Neural cell (in vitro differentiated cells): ENCODE results near the gene PRKCE. TPM values are rescaled to one million over a fixed set of nuclear protein-coding genes. Genes with fewer than 3 reads are reported as not detected.

ENCODE experiments used
- H2AFZ ChIP-seq: fragments of 200-600, 300-800 bp; sonication (generic), shearing (Covaris generic); 2 replicates; pipeline ENCODE4 v1.6.0; 2014; ENCODE audit warnings: low read depth, mild to moderate bottlenecking, antibody characterized with exemption, low read length, moderate library complexity
- H3F3A ChIP-seq: fragments of 200-600 bp; shearing (Covaris generic); 2 replicates; pipeline ENCODE4 v1.6.1; 2016; ENCODE audit warnings: mild to moderate bottlenecking, moderate library complexity, mixed read lengths, antibody characterized with exemption, low read length; ENCODE audit not compliant: insufficient read depth, poor library complexity, severe bottlenecking
- H3K27ac ChIP-seq: fragments of 200-600, 300-800 bp; sonication (generic), shearing (Covaris generic); 2 replicates; pipeline ENCODE4 v1.5.1; 2014; ENCODE audit warnings: mild to moderate bottlenecking, low read length, moderate library complexity
- H3K27me3 ChIP-seq: fragments of 300-800, 200-600 bp; sonication (generic), shearing (Covaris generic); 2 replicates; pipeline ENCODE4 v1.6.0; 2014; ENCODE audit warnings: mild to moderate bottlenecking, low read depth, low read length, moderate library complexity; ENCODE audit not compliant: insufficient read depth
- H3K36me3 ChIP-seq: fragments of 300-800, 200-600 bp; sonication (generic), shearing (Covaris generic); 2 replicates; pipeline ENCODE4 v1.5.1; 2014; ENCODE audit warnings: mild to moderate bottlenecking, antibody characterized with exemption, low read length, moderate library complexity; ENCODE audit not compliant: insufficient read depth
- H3K4me2 ChIP-seq: fragments of 300-800, 200-600 bp; sonication (generic), shearing (Covaris generic); 2 replicates; pipeline ENCODE4 v1.6.0; 2014; ENCODE audit warnings: mild to moderate bottlenecking, low read length
- H3K4me3 ChIP-seq: fragments of 300-800, 200-600 bp; sonication (generic), shearing (Covaris generic); 2 replicates; pipeline ENCODE4 v1.5.1; 2014; ENCODE audit warnings: mild to moderate bottlenecking, low read length, moderate library complexity
- H3K79me2 ChIP-seq: fragments of 200-600 bp; shearing (Covaris generic); replicated peaks from 2 replicates; pipeline ENCODE4 v1.6.0; 2014; ENCODE audit warnings: mild to moderate bottlenecking, low read length, moderate library complexity; ENCODE audit not compliant: insufficient read depth
- H3K9ac ChIP-seq: fragments of 300-800, 200-600 bp; sonication (generic), shearing (Covaris generic); 2 replicates; pipeline ENCODE4 v1.6.1; 2016; ENCODE audit warnings: mild to moderate bottlenecking, low read length, mixed read lengths
- H3K9me2 ChIP-seq: fragments of 200-600 bp; shearing (Covaris generic); 2 replicates; pipeline ENCODE4 v1.6.1; 2016; ENCODE audit warnings: mild to moderate bottlenecking, low read length, mixed read lengths; ENCODE audit not compliant: insufficient read depth
- H3K9me3 ChIP-seq: fragments of 200-600, 300-800 bp; sonication (generic), shearing (Covaris generic); 2 replicates; pipeline ENCODE4 v1.6.1; 2016; ENCODE audit warnings: mild to moderate bottlenecking, mixed run types, low read length, moderate library complexity, mixed read lengths
- H4K20me1 ChIP-seq: fragments of 200-600 bp; shearing (Covaris generic); 2 replicates; pipeline ENCODE4 v1.6.1; 2016; ENCODE audit warnings: mild to moderate bottlenecking, mixed run types; ENCODE audit not compliant: insufficient read depth
- CTCF ChIP-seq: fragments of 450-650 bp; IDR thresholded peaks from 2 replicates; pipeline ENCODE4 v1.5.1; 2014; ENCODE audit warnings: antibody characterized with exemption, mild to moderate bottlenecking, moderate library complexity; ENCODE audit not compliant: poor library complexity, severe bottlenecking
- EP300 ChIP-seq: fragments of 450-650 bp; conservative IDR thresholded peaks from 2 replicates; pipeline ENCODE4 v1.6.1; 2014; ENCODE audit warnings: antibody characterized with exemption, mild to moderate bottlenecking, moderate library complexity; ENCODE audit not compliant: poor library complexity, severe bottlenecking
- EZH2 ChIP-seq: fragments of 200-600, 300-800 bp; shearing (Covaris generic), sonication (generic); IDR thresholded peaks from 2 replicates; pipeline ENCODE4 v1.6.1; 2014; ENCODE audit warnings: antibody characterized with exemption, low read length, borderline replicate concordance, mild to moderate bottlenecking; ENCODE audit not compliant: insufficient read depth, poor library complexity, severe bottlenecking
- MXI1 ChIP-seq: fragments of 450-650 bp; conservative IDR thresholded peaks from 2 replicates; pipeline ENCODE4 v1.6.1; 2014; ENCODE audit warnings: antibody characterized with exemption, mild to moderate bottlenecking; ENCODE audit not compliant: poor library complexity, severe bottlenecking
- POLR2AphosphoS5 ChIP-seq: IDR thresholded peaks from 2 replicates; pipeline ENCODE4 v1.6.1; 2012
- RAD21 ChIP-seq: fragments of 450-650 bp; conservative IDR thresholded peaks from 2 replicates; pipeline ENCODE4 v1.6.1; 2014; ENCODE audit warnings: antibody characterized with exemption, mild to moderate bottlenecking, moderate library complexity
- SMC3 ChIP-seq: fragments of 450-650 bp; conservative IDR thresholded peaks from 2 replicates; pipeline ENCODE4 v1.6.1; 2014; ENCODE audit warnings: antibody characterized with exemption, mild to moderate bottlenecking, moderate library complexity; ENCODE audit not compliant: poor library complexity
- TAF1 ChIP-seq: IDR thresholded peaks from 2 replicates; pipeline ENCODE4 v1.6.1; 2012; ENCODE audit warnings: low read depth
- polyA plus RNA-seq: library from polyadenylated mRNA; depleted of rRNA; stranded (reverse); fragments of >200 nt; gene quantifications from 2 replicates; pipeline ENCODE4 v1.2.3, GENCODE V29; 2014
- TF ChIP-seq, protein P1 (sequence below): IDR thresholded peaks from 2 replicates; pipeline ENCODE4 v1.6.1; 2012; ENCODE audit warnings: borderline replicate concordance

Gene PRKCE
- polyA plus RNA-seq, 1 donor from 2014 or later = 5.4 TPM

GRCh38 chr2:45895241-45895861 lies 243.9 kb downstream of the PRKCE start:
- no peaks in the 10 kb centered on the region for H3K27me3 ChIP-seq
- H3K9ac ChIP-seq = no peak overlapping the region
- H4K20me1 ChIP-seq = no peaks in the 10 kb centered on the region
- no peaks in the 10 kb centered on the region for H3K9me2 ChIP-seq
- no peaks in the 10 kb centered on the region for H3K79me2 ChIP-seq
- H3K4me3 ChIP-seq = no peak overlapping the region
- H3F3A ChIP-seq = no peaks in the 10 kb centered on the region
- H3K4me2 ChIP-seq = no peak overlapping the region
- H3K36me3 ChIP-seq = no peaks in the 10 kb centered on the region
- H3K27ac ChIP-seq = no peak overlapping the region
- H3K9me3 ChIP-seq = no peaks in the 10 kb centered on the region
- no peak overlapping the region for H2AFZ ChIP-seq
- TF ChIP-seq EZH2 (no peak), TAF1 (no peak), SMC3 (no peak), POLR2AphosphoS5 (no peak), CTCF (no peak), RAD21 (no peak), EP300 (no peak), MXI1 (no peak)
- TF ChIP-seq, protein P1, sequence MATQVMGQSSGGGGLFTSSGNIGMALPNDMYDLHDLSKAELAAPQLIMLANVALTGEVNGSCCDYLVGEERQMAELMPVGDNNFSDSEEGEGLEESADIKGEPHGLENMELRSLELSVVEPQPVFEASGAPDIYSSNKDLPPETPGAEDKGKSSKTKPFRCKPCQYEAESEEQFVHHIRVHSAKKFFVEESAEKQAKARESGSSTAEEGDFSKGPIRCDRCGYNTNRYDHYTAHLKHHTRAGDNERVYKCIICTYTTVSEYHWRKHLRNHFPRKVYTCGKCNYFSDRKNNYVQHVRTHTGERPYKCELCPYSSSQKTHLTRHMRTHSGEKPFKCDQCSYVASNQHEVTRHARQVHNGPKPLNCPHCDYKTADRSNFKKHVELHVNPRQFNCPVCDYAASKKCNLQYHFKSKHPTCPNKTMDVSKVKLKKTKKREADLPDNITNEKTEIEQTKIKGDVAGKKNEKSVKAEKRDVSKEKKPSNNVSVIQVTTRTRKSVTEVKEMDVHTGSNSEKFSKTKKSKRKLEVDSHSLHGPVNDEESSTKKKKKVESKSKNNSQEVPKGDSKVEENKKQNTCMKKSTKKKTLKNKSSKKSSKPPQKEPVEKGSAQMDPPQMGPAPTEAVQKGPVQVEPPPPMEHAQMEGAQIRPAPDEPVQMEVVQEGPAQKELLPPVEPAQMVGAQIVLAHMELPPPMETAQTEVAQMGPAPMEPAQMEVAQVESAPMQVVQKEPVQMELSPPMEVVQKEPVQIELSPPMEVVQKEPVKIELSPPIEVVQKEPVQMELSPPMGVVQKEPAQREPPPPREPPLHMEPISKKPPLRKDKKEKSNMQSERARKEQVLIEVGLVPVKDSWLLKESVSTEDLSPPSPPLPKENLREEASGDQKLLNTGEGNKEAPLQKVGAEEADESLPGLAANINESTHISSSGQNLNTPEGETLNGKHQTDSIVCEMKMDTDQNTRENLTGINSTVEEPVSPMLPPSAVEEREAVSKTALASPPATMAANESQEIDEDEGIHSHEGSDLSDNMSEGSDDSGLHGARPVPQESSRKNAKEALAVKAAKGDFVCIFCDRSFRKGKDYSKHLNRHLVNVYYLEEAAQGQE = no peak

DNA sequence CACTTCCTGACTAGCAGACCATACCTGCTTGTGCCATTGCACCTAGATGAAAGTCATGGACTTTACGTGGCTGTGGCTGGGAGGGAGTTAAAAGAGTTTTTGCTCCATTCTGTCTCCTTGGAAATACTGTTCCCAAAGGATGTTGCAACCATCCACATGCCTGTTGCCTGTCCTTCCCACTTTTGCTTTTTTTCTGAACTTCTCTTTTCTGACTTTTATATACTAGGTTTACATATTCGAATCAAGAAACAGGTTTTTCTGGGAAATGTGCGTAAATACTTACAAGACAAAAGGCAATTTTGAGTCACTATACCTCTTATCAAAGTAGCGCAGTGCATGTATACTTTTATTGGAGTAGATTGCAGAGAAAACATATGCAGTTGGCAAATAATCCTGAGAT lies 244.8 kb downstream of the PRKCE start:
- H3K9ac ChIP-seq = no peak overlapping the region
- no peaks in the 10 kb centered on the region for H3F3A ChIP-seq
- H3K27me3 ChIP-seq = no peaks in the 10 kb centered on the region
- no peak overlapping the region for H3K4me3 ChIP-seq
- H3K9me3 ChIP-seq = no peaks in the 10 kb centered on the region
- H3K36me3 ChIP-seq = no peaks in the 10 kb centered on the region
- H2AFZ ChIP-seq = no peak overlapping the region
- no peak overlapping the region for H3K27ac ChIP-seq
- no peak overlapping the region for H3K4me2 ChIP-seq
- no peaks in the 10 kb centered on the region for H3K9me2 ChIP-seq
- H3K79me2 ChIP-seq = no peaks in the 10 kb centered on the region
- TF ChIP-seq EZH2 = no peak
- no peak for TF ChIP-seq MXI1
- no peak for TF ChIP-seq CTCF
- TF ChIP-seq, protein P1 = no peak
- no peak for TF ChIP-seq SMC3
- no peak for TF ChIP-seq TAF1
- TF ChIP-seq POLR2AphosphoS5 = no peak
- no peak for TF ChIP-seq RAD21
- no peak for TF ChIP-seq EP300
- no peaks in the 10 kb centered on the region for H4K20me1 ChIP-seq
